Fibroblast of peridontal ligament (primary cell): ENCODE data around the gene MRGPRX2.

ENCODE experiments used
- DNase-seq: peaks from one replicate; pipeline ENCODE4 v3.0.0-alpha.2; 2010; ENCODE audit errors: extremely low read depth

MRGPRX2 gene

GRCh38 chr11:19075636-19076035 is 15.1 kb upstream of the MRGPRX2 start:
- no peak for DNase-seq

GRCh38 chr11:19073454-19074415 is 13.2 kb upstream of the MRGPRX2 start:
- DNase-seq = no peak

GRCh38 chr11:19072464-19072863 is 11.9 kb upstream of the MRGPRX2 start:
- DNase-seq = no peak

GRCh38 chr11:19071255-19071654 is 10.7 kb upstream of the MRGPRX2 start:
- DNase-seq = peak; percentile 89

GRCh38 chr11:19059833-19060232 is 684 bp downstream of the MRGPRX2 start:
- no peak for DNase-seq

- no peak for DNase-seq
Observed at GRCh38 chr11:19055905-19056304, 4.6 kb downstream of the MRGPRX2 start.

- DNase-seq = peak; percentile 9
Observed at GRCh38 chr11:19055016-19055415, 5.5 kb downstream of the MRGPRX2 start.

- no peak for DNase-seq
Observed at GRCh38 chr11:19053909-19054308, 6.6 kb downstream of the MRGPRX2 start.

GRCh38 chr11:19050281-19050680 is 10.2 kb downstream of the MRGPRX2 start:
- no peak for DNase-seq

GRCh38 chr11:19049351-19049750 is 11.2 kb downstream of the MRGPRX2 start:
- DNase-seq = no peak

- DNase-seq = no peak
Observed at GRCh38 chr11:19040051-19040450, 20.5 kb downstream of the MRGPRX2 start.

GRCh38 chr11:19039409-19039808 is 21.1 kb downstream of the MRGPRX2 start:
- no peak for DNase-seq

GRCh38 chr11:19032990-19033389 is 27.5 kb downstream of the MRGPRX2 start:
- DNase-seq = no peak

- DNase-seq = peak; percentile 4
Observed at GRCh38 chr11:19027829-19028595, 32.5 kb downstream of the MRGPRX2 start.

GRCh38 chr11:19026862-19027261 is 33.7 kb downstream of the MRGPRX2 start:
- no peak for DNase-seq

GRCh38 chr11:19025481-19026406 is 34.8 kb downstream of the MRGPRX2 start:
- DNase-seq = no peak

GRCh38 chr11:19020831-19021230 is 39.7 kb downstream of the MRGPRX2 start:
- no peak for DNase-seq

- no peak for DNase-seq
Observed at GRCh38 chr11:19018901-19019300, 41.6 kb downstream of the MRGPRX2 start.

GRCh38 chr11:19013181-19013857 is 47.2 kb downstream of the MRGPRX2 start:
- DNase-seq = no peak

GRCh38 chr11:19012636-19013035 is 47.9 kb downstream of the MRGPRX2 start:
- DNase-seq = no peak
